GM12874 (cell line): ENCODE results near the gene RAET1E.

Source experiments
- CTCF ChIP-seq: IDR thresholded peaks from 2 replicates; pipeline ENCODE4 v1.5.1; 2011; ENCODE audit warnings: low read depth, mild to moderate bottlenecking, control low read depth, low read length, moderate library complexity; ENCODE audit not compliant: insufficient read depth

Gene RAET1E

GRCh38 chr6:149867876-149868640 lies 29.9 kb downstream of the RAET1E start:
- TF ChIP-seq CTCF = no peak

GRCh38 chr6:149864578-149865535 lies 33.1 kb downstream of the RAET1E start:
- peak; percentile 63 for TF ChIP-seq CTCF

DNA sequence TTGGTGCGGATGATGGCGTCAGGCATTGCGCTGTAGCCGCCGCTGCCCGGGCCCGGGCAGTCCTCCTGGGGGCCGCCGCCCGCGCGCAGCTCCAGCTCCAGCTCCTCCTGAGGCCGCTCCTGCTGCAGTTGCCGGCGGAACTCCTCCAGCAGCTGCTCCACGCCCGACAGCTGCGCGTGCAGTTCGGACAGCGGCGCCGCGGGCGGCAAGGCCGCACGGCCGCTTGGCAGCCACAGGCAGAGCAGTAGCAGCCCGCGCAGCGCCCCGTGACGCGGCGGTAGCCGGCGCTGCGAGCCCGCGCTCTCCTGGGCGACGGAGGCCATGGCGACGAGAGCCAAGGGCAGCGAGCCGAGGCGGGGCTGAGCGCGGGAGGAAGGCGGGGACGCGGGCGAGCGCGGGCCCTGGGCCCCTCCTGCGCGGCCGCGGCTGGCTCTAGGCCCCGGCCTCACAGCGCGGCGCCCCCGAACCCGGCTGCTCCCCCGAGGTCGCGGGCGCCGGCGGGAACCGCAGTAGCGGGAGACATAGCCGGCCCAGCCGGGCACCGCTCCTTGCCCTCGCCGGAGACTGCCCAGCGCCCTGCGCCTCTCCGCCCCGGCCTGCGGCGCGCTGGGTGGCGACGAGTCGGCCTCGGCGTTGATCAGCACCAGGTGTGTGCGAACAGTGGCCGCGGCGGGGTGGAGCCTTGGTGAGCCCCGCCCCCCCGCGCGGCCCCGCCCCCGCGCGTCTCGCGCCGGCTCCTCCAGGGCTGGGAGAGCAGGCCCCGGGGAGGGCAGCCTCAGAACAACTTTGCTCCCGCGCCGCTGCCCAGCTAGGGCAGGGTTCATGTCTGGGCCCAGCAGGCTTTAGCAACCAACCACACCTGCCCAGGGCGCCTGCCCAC lies 34.0 kb downstream of the RAET1E start, which contains the start of gene LRP11:
Gene LRP11 (minus strand): TSS at position 662 of the 880 bp plus-strand sequence. CDS start 339 bp downstream, at position 323.
- TF ChIP-seq CTCF = no peak

- no peak for TF ChIP-seq CTCF
Measured at GRCh38 chr6:149862922-149863697, 34.8 kb downstream of the RAET1E start.

DNA sequence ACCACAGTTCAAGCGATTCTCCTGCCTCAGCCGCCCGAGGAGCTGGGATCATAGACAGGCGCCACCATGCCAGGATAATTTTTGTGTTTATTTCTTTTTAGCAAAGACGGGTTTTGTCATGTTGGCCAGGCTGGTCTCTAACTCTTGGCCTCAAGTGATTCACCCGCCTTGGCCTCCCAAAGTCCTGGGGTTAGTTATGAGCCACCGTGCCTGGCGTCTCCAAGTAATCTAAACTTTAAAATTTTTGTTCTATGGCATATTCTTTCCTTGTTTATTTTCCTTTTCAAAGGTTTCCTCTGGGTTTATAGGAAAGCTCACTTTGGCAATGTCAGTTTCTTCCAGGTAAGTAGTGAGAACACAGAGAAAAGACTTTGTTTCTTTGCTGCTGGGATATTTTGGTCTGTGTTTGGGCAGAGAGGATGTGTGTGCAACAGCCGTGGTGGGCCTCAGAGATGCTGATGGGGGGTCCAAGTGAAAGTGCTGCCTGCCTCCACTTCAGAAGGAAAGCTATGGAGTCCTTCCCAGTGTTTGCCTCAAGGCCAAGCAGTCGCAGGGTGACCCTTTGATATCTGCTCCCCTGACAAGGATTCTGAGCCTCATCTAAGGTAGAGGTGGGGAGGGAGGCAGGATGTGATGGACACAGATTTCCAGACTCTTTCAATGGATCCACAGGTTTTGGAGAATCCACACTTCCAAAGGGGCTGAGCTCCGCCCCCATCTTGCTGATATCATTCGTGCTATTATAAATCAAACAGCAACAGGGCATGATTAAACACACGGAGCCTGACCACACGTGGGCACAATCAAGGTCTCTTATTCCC lies 36.1 kb downstream of the RAET1E start:
- TF ChIP-seq CTCF = no peak
